K562 (cell line): Measurements from ENCODE around the gene MAST4. TPM values are rescaled to one million over a fixed set of nuclear protein-coding genes. Genes with fewer than 3 reads are reported as not detected.

Source experiments
- ESRRA ChIP-seq: fragments of 450-650 bp; IDR thresholded peaks from 2 replicates; pipeline ENCODE4 v1.6.1; 2014; ENCODE audit warnings: low read depth, mild to moderate bottlenecking, moderate library complexity, borderline replicate concordance
- ZNF695 ChIP-seq: fragments of 450-650 bp; formaldehyde crosslinking; IDR thresholded peaks from 2 replicates; pipeline ENCODE4 v1.4.0; 2020; ENCODE audit warnings: mild to moderate bottlenecking, moderate library complexity
- ZNF717 ChIP-seq: fragments of 250-450 bp; sonication (Bioruptor Pico); IDR thresholded peaks from 2 replicates; pipeline ENCODE4 v1.5.0; 2021
- polyA plus RNA-seq, 8 experiments: library from polyadenylated mRNA; depleted of rRNA in 4 of 8; stranded (reverse) in 5 of 8; unstranded in 3 of 8; fragments of >200 nt; fragmentation: Nextera tagmentation in 2 of 8; fragmentation: Illumina TruSeq in 1 of 8; extraction: Ambion mirVana in 2 of 8; extraction: Trizol in 1 of 8; gene quantifications; 2 replicates each; pipeline versions ENCODE4 v1.2.1 to v1.2.3, GENCODE V29; 2011 to 2014; ENCODE audit warnings: inconsistent platforms in 1 of 8, missing spikeins in 1 of 8
- total RNA-seq, 7 experiments: library from RNA; depleted of rRNA in 6 of 7; stranded (reverse); fragments of >200 nt in 6 of 7; fragmentation: Illumina TruSeq in 2 of 7; extraction: Trizol in 2 of 7; gene quantifications; 2 replicates each; pipeline versions ENCODE4 v1.2.1 to v1.2.3, GENCODE V29; 2011 to 2021; ENCODE audit warnings: low replicate concordance in 1 of 7
- TF ChIP-seq, protein P1 (sequence below): fragments of 450-650 bp; IDR thresholded peaks from 2 replicates; pipeline ENCODE4 v1.6.1; 2016; ENCODE audit warnings: mild to moderate bottlenecking, moderate library complexity

MAST4 gene
- total and polyA plus RNA-seq, 9 of the 15 experiments (the other 6 are each of a cell fraction or from before 2014, with no cell fraction given), result 0.88 to 10.1 (median 5.2) TPM

DNA sequence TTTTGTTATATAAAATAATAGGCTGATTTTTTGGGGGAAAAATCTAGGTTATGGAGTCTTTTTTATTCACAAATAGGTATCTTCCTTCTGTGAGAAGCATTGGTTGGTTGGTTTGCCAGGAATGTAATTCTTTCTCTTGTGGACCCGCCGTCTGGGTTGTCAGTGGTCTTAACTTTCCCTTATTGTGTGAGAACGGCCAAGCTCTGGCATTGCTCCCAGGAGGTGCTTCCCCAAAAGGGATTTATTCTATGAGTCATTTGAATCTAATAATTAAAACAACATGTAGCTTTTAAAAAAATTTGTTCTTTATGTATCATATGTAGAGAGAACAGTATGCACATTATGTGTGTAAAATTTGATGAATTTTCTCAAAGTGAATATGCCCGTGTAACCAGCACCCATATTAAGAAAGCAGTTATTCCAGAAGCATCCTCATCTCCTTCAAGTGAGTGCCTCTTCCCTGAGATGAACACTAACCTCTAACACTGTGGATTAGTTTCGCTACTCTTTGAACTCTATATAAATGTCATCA is 114.4 kb downstream of the MAST4 start (continued):
- TF ChIP-seq, protein P1, sequence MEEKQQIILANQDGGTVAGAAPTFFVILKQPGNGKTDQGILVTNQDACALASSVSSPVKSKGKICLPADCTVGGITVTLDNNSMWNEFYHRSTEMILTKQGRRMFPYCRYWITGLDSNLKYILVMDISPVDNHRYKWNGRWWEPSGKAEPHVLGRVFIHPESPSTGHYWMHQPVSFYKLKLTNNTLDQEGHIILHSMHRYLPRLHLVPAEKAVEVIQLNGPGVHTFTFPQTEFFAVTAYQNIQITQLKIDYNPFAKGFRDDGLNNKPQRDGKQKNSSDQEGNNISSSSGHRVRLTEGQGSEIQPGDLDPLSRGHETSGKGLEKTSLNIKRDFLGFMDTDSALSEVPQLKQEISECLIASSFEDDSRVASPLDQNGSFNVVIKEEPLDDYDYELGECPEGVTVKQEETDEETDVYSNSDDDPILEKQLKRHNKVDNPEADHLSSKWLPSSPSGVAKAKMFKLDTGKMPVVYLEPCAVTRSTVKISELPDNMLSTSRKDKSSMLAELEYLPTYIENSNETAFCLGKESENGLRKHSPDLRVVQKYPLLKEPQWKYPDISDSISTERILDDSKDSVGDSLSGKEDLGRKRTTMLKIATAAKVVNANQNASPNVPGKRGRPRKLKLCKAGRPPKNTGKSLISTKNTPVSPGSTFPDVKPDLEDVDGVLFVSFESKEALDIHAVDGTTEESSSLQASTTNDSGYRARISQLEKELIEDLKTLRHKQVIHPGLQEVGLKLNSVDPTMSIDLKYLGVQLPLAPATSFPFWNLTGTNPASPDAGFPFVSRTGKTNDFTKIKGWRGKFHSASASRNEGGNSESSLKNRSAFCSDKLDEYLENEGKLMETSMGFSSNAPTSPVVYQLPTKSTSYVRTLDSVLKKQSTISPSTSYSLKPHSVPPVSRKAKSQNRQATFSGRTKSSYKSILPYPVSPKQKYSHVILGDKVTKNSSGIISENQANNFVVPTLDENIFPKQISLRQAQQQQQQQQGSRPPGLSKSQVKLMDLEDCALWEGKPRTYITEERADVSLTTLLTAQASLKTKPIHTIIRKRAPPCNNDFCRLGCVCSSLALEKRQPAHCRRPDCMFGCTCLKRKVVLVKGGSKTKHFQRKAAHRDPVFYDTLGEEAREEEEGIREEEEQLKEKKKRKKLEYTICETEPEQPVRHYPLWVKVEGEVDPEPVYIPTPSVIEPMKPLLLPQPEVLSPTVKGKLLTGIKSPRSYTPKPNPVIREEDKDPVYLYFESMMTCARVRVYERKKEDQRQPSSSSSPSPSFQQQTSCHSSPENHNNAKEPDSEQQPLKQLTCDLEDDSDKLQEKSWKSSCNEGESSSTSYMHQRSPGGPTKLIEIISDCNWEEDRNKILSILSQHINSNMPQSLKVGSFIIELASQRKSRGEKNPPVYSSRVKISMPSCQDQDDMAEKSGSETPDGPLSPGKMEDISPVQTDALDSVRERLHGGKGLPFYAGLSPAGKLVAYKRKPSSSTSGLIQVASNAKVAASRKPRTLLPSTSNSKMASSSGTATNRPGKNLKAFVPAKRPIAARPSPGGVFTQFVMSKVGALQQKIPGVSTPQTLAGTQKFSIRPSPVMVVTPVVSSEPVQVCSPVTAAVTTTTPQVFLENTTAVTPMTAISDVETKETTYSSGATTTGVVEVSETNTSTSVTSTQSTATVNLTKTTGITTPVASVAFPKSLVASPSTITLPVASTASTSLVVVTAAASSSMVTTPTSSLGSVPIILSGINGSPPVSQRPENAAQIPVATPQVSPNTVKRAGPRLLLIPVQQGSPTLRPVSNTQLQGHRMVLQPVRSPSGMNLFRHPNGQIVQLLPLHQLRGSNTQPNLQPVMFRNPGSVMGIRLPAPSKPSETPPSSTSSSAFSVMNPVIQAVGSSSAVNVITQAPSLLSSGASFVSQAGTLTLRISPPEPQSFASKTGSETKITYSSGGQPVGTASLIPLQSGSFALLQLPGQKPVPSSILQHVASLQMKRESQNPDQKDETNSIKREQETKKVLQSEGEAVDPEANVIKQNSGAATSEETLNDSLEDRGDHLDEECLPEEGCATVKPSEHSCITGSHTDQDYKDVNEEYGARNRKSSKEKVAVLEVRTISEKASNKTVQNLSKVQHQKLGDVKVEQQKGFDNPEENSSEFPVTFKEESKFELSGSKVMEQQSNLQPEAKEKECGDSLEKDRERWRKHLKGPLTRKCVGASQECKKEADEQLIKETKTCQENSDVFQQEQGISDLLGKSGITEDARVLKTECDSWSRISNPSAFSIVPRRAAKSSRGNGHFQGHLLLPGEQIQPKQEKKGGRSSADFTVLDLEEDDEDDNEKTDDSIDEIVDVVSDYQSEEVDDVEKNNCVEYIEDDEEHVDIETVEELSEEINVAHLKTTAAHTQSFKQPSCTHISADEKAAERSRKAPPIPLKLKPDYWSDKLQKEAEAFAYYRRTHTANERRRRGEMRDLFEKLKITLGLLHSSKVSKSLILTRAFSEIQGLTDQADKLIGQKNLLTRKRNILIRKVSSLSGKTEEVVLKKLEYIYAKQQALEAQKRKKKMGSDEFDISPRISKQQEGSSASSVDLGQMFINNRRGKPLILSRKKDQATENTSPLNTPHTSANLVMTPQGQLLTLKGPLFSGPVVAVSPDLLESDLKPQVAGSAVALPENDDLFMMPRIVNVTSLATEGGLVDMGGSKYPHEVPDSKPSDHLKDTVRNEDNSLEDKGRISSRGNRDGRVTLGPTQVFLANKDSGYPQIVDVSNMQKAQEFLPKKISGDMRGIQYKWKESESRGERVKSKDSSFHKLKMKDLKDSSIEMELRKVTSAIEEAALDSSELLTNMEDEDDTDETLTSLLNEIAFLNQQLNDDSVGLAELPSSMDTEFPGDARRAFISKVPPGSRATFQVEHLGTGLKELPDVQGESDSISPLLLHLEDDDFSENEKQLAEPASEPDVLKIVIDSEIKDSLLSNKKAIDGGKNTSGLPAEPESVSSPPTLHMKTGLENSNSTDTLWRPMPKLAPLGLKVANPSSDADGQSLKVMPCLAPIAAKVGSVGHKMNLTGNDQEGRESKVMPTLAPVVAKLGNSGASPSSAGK, result no peak
- TF ChIP-seq ZNF695 (no peak), ZNF717 (CRISPR knock-in tag) (no peak), ESRRA (no peak)
